ENCODE data around the gene ARHGAP19.

DNA sequence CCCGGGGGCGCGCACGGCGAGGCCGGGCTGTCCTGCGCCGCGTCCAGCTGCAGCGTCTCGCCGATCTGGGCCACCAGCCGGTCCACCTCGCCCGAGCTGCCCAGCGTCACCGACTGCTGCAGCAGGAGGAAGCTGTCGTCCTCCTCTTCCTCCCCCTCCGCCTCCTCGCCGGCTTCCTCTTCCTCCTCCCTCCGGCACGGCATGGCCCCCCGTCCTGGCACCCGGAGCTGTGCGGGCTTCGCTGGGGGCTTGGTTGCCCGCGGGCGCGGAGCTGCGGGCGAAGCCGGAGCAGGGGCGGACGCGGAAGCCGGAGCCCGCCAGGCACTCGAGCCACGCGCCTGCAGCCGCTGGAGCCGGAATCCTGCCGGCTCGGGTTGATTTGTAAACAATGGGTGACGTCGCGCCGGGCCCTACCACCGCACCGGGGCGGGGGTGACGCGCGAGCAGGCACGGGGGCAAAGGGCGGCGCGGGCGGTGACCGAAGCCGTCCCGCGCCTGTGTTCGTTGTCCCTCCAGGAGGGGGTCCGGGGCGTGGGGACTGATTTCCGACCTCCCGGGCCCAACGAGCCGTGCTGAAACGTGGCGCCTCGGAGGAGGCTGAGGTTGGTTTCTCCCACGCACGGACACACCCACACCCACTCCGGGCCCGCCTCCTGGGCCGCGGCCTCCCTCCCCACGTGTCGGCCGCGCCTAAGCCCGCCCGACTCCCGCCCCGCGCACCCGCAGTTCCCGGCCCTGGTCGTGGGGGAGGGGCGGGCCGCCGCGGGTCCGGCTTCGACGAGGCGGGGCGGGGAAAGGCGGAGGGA is 42.1 kb upstream of the ARHGAP19 start, which contains the start of gene FRAT2:
- TF ChIP-seq, protein P1, sequence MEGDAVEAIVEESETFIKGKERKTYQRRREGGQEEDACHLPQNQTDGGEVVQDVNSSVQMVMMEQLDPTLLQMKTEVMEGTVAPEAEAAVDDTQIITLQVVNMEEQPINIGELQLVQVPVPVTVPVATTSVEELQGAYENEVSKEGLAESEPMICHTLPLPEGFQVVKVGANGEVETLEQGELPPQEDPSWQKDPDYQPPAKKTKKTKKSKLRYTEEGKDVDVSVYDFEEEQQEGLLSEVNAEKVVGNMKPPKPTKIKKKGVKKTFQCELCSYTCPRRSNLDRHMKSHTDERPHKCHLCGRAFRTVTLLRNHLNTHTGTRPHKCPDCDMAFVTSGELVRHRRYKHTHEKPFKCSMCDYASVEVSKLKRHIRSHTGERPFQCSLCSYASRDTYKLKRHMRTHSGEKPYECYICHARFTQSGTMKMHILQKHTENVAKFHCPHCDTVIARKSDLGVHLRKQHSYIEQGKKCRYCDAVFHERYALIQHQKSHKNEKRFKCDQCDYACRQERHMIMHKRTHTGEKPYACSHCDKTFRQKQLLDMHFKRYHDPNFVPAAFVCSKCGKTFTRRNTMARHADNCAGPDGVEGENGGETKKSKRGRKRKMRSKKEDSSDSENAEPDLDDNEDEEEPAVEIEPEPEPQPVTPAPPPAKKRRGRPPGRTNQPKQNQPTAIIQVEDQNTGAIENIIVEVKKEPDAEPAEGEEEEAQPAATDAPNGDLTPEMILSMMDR (conservative IDR thresholded peaks at IDR 0.05; ENCODE audit: low read depth, low read length), result no peak
- TF ChIP-seq EZH2 (IDR thresholded peaks at IDR 0.05; ENCODE audit: borderline replicate concordance, low read depth, low read length, poor library complexity, severe bottlenecking), result no peak

All from A673 (cell line).